Lower leg skin (tissue), 3 donors: Measurements from ENCODE around the gene URM1.

ENCODE experiments used
- CTCF ChIP-seq, 3 donors: fragments of 450-650 bp; IDR thresholded peaks; one replicate each; pipeline ENCODE4 v1.5.1; 2016; ENCODE audit warnings: antibody characterized with exemption in 3 of 3, mild to moderate bottlenecking in 3 of 3, moderate library complexity in 2 of 3
- POLR2A ChIP-seq, 2 donors: fragments of 450-650 bp; IDR thresholded peaks; one replicate each; pipeline ENCODE4 v1.6.1; 2016 to 2017; ENCODE audit warnings: antibody characterized with exemption in 2 of 2, mild to moderate bottlenecking in 1 of 2, moderate library complexity in 1 of 2

GRCh38 chr9:128428644-128429512 lies 57.7 kb downstream of the URM1 start:
- TF ChIP-seq CTCF (IDR thresholded peaks at IDR 0.05) (no peak), POLR2A (IDR thresholded peaks at IDR 0.05) (no peak)
